Uterus (tissue), 2 donors: ENCODE measurements around the gene TASP1.

ENCODE experiments used
- CTCF ChIP-seq, 4 experiments: fragments of 200-600 bp in 2 of 4; fragments of 450-650 bp in 2 of 4; sonication (generic) in 2 of 4; IDR thresholded peaks; one replicate each; pipeline ENCODE4 v1.5.1; 2016 to 2019; ENCODE audit warnings: antibody characterized with exemption in 4 of 4, mild to moderate bottlenecking in 2 of 4, moderate library complexity in 1 of 4
- POLR2A ChIP-seq, 2 donors: fragments of 450-650 bp; IDR thresholded peaks; one replicate each; pipeline ENCODE4 v1.6.1; 2016; ENCODE audit warnings: antibody characterized with exemption in 2 of 2, mild to moderate bottlenecking in 1 of 2, moderate library complexity in 1 of 2

- no peak for TF ChIP-seq CTCF (IDR thresholded peaks at IDR 0.05)
- no peak for TF ChIP-seq POLR2A (IDR thresholded peaks at IDR 0.05)
Observed at GRCh38 chr20:13455713-13456112, 183.0 kb downstream of the TASP1 start.
